ENCODE results near the gene QSOX2.

Gene QSOX2

DNA sequence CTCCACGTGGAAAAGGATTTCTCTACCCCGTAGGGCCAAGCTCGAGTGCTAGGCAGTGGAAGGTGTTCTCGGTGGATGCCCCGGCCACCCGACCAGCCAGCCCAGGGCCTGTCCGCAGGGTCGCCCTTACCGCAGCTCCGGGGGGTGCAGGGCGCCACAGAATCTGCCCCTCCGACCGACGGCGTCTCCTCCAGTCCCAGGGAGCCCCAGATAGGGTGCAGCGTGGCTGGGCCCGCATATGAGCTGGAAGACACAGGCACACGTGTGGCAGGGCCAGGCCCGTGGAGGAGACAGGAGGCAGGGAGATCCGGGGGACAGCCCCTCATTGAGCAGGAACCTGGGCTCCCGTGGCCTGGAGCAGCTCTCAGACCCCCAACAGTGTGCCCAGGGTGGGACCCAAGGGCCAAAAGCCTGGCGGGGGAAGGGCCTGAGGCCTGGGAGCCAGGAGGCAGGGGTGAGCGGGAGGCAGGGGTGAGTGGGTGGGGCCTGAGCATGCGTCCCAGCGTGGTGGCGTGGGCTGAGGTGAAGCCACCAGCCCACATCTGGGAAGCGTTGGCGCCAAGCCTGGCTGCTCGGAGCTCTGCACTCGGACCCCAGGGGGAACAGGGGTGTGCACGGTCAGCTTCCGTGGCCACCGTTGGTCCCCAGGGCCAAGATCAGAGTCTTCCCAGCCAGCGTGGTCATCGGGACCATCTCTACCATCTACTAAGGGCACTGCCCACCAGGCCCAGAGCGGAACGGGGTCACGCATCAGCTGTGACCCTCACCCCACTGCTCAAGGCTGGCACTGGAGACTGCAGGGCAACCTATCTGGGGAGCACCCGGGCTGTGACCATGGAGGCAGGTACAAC is 36.0 kb upstream of the QSOX2 start:
- Histone ChIP-seq H3K9me3 (ENCODE audit: control insufficient read depth, low read length) (no peaks in the 10 kb centered on the region), H3K27ac (ENCODE audit: low read depth, low read length, severe bottlenecking) (no peak overlapping the region), H3K4me1 (ENCODE audit: control insufficient read depth, insufficient read depth, low read length, poor library complexity, severe bottlenecking) (no peaks in the 10 kb centered on the region), H3K4me3 (ENCODE audit: extremely low read depth, insufficient read depth, low read length, poor library complexity, severe bottlenecking) (no peak overlapping the region), H3K36me3 (ENCODE audit: control insufficient read depth, insufficient read depth, low read length) (no peaks in the 10 kb centered on the region)
- WGBS, 2 experiments (ENCODE audit: insufficient coverage in 2 of 2) = 90 to 93% methylated on average over 36 to 39 of the region's 39 CpGs

GRCh38 chr9:136280535-136281315 is 35.1 kb upstream of the QSOX2 start:
- 85 to 90% methylated on average over 14 of the region's 16 CpGs for WGBS, 2 experiments (ENCODE audit: insufficient coverage in 2 of 2)

GRCh38 chr9:136279471-136279870 is 33.9 kb upstream of the QSOX2 start:
- H3K4me3 ChIP-seq (ENCODE audit: extremely low read depth, insufficient read depth, low read length, poor library complexity, severe bottlenecking) = no peak overlapping the region
- 85 to 93% methylated on average over 5 to 6 of the region's 6 CpGs for WGBS, 2 experiments (ENCODE audit: insufficient coverage in 2 of 2)
- H3K27ac ChIP-seq (ENCODE audit: low read depth, low read length, severe bottlenecking) = no peak overlapping the region
- H3K36me3 ChIP-seq (ENCODE audit: control insufficient read depth, insufficient read depth, low read length) = no peaks in the 10 kb centered on the region
- H3K9me3 ChIP-seq (ENCODE audit: control insufficient read depth, low read length) = no peaks in the 10 kb centered on the region
- H3K4me1 ChIP-seq (ENCODE audit: control insufficient read depth, insufficient read depth, low read length, poor library complexity, severe bottlenecking) = no peaks in the 10 kb centered on the region

More at GRCh38 chr9:136280535-136281315, 35.1 kb upstream of the QSOX2 start:
- Histone ChIP-seq H3K9me3 (ENCODE audit: control insufficient read depth, low read length) (no peaks in the 10 kb centered on the region), H3K4me3 (ENCODE audit: extremely low read depth, insufficient read depth, low read length, poor library complexity, severe bottlenecking) (no peak overlapping the region), H3K4me1 (ENCODE audit: control insufficient read depth, insufficient read depth, low read length, poor library complexity, severe bottlenecking) (no peaks in the 10 kb centered on the region), H3K27ac (ENCODE audit: low read depth, low read length, severe bottlenecking) (no peak overlapping the region), H3K36me3 (ENCODE audit: control insufficient read depth, insufficient read depth, low read length) (no peaks in the 10 kb centered on the region)

DNA sequence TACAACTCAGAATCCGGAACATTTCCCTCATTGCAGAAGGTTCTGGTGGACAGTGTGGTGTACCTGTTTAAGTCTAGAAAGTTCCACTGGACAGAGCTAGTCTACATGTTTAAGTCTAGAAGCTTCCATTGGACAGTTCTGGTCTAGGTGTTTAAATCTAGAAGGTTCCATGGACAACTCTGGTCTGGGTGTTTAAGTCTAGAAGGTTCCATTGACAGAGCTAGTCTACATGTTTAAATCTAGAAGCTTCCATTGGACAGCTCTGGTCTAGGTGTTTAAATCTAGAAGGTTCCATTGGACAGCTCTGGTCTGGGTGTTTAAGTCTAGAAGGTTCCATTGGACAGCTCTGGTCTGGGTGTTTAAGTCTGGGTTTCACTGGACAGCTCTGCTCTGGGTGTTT is 33.3 kb upstream of the QSOX2 start:
- Histone ChIP-seq H3K27ac (ENCODE audit: low read depth, low read length, severe bottlenecking) (no peak overlapping the region), H3K4me3 (ENCODE audit: extremely low read depth, insufficient read depth, low read length, poor library complexity, severe bottlenecking) (no peak overlapping the region), H3K36me3 (ENCODE audit: control insufficient read depth, insufficient read depth, low read length) (no peaks in the 10 kb centered on the region), H3K9me3 (ENCODE audit: control insufficient read depth, low read length) (no peaks in the 10 kb centered on the region), H3K4me1 (ENCODE audit: control insufficient read depth, insufficient read depth, low read length, poor library complexity, severe bottlenecking) (no peaks in the 10 kb centered on the region)
- WGBS, 2 experiments (ENCODE audit: insufficient coverage in 2 of 2) = 78% methylated on average over 1 of the region's 1 CpG; no CpG with 5 or more reads in 1 of the 2 experiments

DNA sequence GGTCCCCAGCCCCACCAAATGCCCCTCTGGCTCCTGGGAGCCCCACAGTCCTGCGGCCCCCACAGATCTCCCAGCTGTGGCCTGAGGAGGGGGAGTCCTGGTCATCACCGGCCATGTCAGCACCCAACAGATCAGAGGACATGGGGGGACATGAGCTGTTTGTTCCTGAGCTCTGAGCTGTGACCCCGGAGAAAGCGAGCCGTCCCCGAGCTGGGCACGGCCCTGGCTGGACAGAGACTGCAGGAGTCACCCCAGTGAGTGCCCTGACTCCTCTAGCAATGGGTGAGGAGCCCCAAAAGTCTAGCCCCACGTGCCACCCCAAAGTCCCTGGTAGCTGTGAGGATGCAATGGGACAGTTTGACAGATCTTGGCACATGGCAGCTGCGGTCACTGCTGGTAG is 32.6 kb upstream of the QSOX2 start:
- Histone ChIP-seq H3K4me1 (ENCODE audit: control insufficient read depth, insufficient read depth, low read length, poor library complexity, severe bottlenecking) (no peaks in the 10 kb centered on the region), H3K4me3 (ENCODE audit: extremely low read depth, insufficient read depth, low read length, poor library complexity, severe bottlenecking) (no peak overlapping the region), H3K36me3 (ENCODE audit: control insufficient read depth, insufficient read depth, low read length) (no peaks in the 10 kb centered on the region), H3K9me3 (ENCODE audit: control insufficient read depth, low read length) (no peaks in the 10 kb centered on the region), H3K27ac (ENCODE audit: low read depth, low read length, severe bottlenecking) (no peak overlapping the region)
- whole genome bisulfite sequencing, 2 experiments (ENCODE audit: insufficient coverage in 2 of 2) = 83 to 89% methylated on average over 7 to 8 of the region's 9 CpGs

GRCh38 chr9:136277746-136278145 is 32.1 kb upstream of the QSOX2 start:
- no peak overlapping the region for H3K27ac ChIP-seq (ENCODE audit: low read depth, low read length, severe bottlenecking)
- no peaks in the 10 kb centered on the region for H3K9me3 ChIP-seq (ENCODE audit: control insufficient read depth, low read length)
- no peaks in the 10 kb centered on the region for H3K4me1 ChIP-seq (ENCODE audit: control insufficient read depth, insufficient read depth, low read length, poor library complexity, severe bottlenecking)
- no peak overlapping the region for H3K4me3 ChIP-seq (ENCODE audit: extremely low read depth, insufficient read depth, low read length, poor library complexity, severe bottlenecking)
- 84 to 88% methylated on average over 4 to 9 of the region's 14 CpGs for WGBS, 2 experiments (ENCODE audit: insufficient coverage in 2 of 2)
- no peaks in the 10 kb centered on the region for H3K36me3 ChIP-seq (ENCODE audit: control insufficient read depth, insufficient read depth, low read length)

DNA sequence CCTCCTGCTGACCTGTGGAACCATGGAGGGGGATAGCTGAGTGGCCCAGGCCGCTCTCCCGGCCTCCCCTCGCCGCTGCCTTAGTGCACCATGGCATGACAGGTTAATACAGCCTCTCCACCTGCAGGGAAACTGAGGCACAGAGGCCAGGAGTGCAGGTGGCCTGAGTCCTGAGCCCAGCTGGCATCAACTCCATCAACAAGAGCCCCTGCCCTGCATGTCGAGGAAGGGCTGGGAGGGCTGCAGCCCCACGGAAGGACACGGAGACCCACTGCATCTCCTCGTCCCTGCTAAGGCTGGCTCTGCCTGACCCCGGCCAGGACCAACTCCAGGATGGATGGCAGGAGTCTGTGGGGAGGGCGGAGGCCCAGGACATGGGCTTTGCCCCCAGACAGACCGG is 31.1 kb upstream of the QSOX2 start:
- H3K4me3 ChIP-seq (ENCODE audit: extremely low read depth, insufficient read depth, low read length, poor library complexity, severe bottlenecking) = no peak overlapping the region
- no peak overlapping the region for H3K27ac ChIP-seq (ENCODE audit: low read depth, low read length, severe bottlenecking)
- no peaks in the 10 kb centered on the region for H3K36me3 ChIP-seq (ENCODE audit: control insufficient read depth, insufficient read depth, low read length)
- no peaks in the 10 kb centered on the region for H3K9me3 ChIP-seq (ENCODE audit: control insufficient read depth, low read length)
- 89 to 90% methylated on average over 11 of the region's 11 CpGs for WGBS, 2 experiments (ENCODE audit: insufficient coverage in 2 of 2)
- H3K4me1 ChIP-seq (ENCODE audit: control insufficient read depth, insufficient read depth, low read length, poor library complexity, severe bottlenecking) = no peaks in the 10 kb centered on the region

- H3K27ac ChIP-seq (ENCODE audit: low read depth, low read length, severe bottlenecking) = no peak overlapping the region
- H3K4me3 ChIP-seq (ENCODE audit: extremely low read depth, insufficient read depth, low read length, poor library complexity, severe bottlenecking) = no peak overlapping the region
- no peaks in the 10 kb centered on the region for H3K9me3 ChIP-seq (ENCODE audit: control insufficient read depth, low read length)
- 84 to 88% methylated on average over 16 to 20 of the region's 21 CpGs for WGBS, 2 experiments (ENCODE audit: insufficient coverage in 2 of 2)
- H3K36me3 ChIP-seq (ENCODE audit: control insufficient read depth, insufficient read depth, low read length) = no peaks in the 10 kb centered on the region
- no peaks in the 10 kb centered on the region for H3K4me1 ChIP-seq (ENCODE audit: control insufficient read depth, insufficient read depth, low read length, poor library complexity, severe bottlenecking)
Measured at GRCh38 chr9:136275655-136276429, 30.2 kb upstream of the QSOX2 start.

DNA sequence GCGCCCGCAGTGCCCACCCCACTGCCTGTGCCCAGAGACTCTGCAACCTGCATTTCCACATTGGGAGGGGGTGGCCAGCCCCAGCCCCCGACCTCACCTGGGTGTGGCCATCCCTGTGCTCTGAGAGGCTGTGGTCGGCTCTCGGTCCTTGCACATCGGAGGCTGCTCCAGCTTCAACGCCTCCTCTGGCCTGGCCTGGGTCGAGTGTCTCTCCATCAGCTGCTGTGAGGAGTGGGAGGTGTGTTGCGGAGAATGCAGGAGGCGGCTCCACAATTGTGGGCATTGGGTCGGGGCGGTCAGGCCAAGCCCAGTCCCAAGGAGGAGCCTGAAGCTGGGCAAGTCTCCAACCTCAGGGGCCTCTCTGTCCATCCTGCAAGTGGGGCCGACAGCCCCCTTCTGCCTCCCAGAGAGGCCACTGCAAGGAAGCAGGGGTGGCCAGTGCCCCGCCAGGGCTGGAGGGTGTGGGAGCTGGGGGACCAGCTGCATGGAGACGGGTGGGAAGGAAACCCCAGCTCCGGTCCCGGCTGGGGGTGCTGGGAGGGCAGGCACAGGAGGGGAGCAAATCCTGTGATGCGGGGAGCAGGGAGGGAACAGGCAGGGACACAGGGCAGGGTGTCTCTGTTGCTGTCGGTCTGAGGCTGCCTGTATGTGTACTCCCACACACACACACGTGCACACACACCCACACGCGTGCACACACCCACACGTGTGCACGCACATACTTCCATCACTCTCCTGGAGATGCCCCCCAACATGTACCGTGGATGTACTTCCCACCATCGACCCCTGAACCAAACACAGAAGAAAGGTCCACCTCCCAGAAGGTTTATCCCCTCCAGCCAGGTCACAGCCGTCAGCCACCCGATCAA is 29.4 kb upstream of the QSOX2 start:
- Histone ChIP-seq H3K4me3 (ENCODE audit: extremely low read depth, insufficient read depth, low read length, poor library complexity, severe bottlenecking) (no peak overlapping the region), H3K9me3 (ENCODE audit: control insufficient read depth, low read length) (no peaks in the 10 kb centered on the region), H3K4me1 (ENCODE audit: control insufficient read depth, insufficient read depth, low read length, poor library complexity, severe bottlenecking) (no peaks in the 10 kb centered on the region), H3K27ac (ENCODE audit: low read depth, low read length, severe bottlenecking) (no peak overlapping the region), H3K36me3 (ENCODE audit: control insufficient read depth, insufficient read depth, low read length) (no peaks in the 10 kb centered on the region)
- WGBS, 2 experiments (ENCODE audit: insufficient coverage in 2 of 2) = 86 to 90% methylated on average over 17 to 24 of the region's 28 CpGs

Data from mesodermal cell (in vitro differentiated cells).